ENCODE measurements around the gene FCRLB. TPM values are rescaled to one million over a fixed set of nuclear protein-coding genes. Genes with fewer than 3 reads are reported as not detected.

FCRLB gene
- total and polyA plus RNA-seq, 9 of the 15 experiments (the other 6 are each of a cell fraction or from before 2014, with no cell fraction given) = 0.20 to 4.6 (median 1.3) TPM

DNA sequence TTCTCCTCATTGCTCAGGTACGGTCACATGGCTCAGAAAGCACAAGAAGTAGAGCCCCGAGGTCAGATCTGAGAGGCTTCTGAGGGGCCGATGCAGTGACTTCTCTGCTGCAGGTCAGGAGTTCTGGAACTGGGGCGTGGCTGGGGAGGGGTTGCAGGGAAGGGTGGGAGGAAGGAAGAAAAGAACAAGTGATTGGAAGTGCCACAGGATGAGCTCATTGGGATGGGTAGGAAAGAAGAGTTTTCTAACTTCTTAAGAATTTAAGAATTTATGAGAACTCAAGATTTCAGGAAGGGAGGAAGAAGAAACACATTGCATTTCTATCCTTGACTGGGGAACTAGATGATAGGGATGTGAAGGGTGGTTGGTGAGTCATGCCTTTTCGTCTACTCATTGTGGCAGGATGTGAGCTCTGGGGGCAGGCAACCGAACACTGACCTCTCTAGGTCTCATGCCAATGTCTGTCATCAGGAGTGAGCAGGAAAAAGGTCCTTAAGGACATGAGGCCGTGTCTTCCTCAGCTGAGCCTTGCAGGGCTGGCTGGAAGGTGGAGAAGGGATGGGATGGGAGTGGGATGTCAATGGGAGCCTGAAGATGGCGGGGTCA lies 497 bp downstream of the FCRLB start (continued):
- TF ChIP-seq, protein P1, sequence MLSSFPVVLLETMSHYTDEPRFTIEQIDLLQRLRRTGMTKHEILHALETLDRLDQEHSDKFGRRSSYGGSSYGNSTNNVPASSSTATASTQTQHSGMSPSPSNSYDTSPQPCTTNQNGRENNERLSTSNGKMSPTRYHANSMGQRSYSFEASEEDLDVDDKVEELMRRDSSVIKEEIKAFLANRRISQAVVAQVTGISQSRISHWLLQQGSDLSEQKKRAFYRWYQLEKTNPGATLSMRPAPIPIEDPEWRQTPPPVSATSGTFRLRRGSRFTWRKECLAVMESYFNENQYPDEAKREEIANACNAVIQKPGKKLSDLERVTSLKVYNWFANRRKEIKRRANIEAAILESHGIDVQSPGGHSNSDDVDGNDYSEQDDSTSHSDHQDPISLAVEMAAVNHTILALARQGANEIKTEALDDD (IDR thresholded peaks at IDR 0.05) = peak; percentile 82
- TF ChIP-seq RUNX1 (IDR thresholded peaks at IDR 0.05; ENCODE audit: low read depth) = no peak
- no peak for TF ChIP-seq PHB (CRISPR knock-in tag; IDR thresholded peaks at IDR 0.05)
- TF ChIP-seq CBFB (CRISPR knock-in tag; IDR thresholded peaks at IDR 0.05) = no peak
- peak; percentile 77 for TF ChIP-seq MTA3 (IDR thresholded peaks at IDR 0.05; ENCODE audit: borderline replicate concordance)
- TF ChIP-seq RAD21 (CRISPR knock-in tag; conservative IDR thresholded peaks at IDR 0.05 in 1 of 2, IDR thresholded peaks at IDR 0.05 in 1 of 2) = peak in 1 of 2 experiments; percentile 39; a peak in 2 of 4 replicates
- 0 out of 2 replicates have a peak, but pooled peaks have one; percentile 30 for TF ChIP-seq SUPT5H (IDR thresholded peaks at IDR 0.05)
- no peak for TF ChIP-seq HDAC6 (IDR thresholded peaks at IDR 0.05; ENCODE audit: low read depth, low read length)
- TF ChIP-seq, protein P2, sequence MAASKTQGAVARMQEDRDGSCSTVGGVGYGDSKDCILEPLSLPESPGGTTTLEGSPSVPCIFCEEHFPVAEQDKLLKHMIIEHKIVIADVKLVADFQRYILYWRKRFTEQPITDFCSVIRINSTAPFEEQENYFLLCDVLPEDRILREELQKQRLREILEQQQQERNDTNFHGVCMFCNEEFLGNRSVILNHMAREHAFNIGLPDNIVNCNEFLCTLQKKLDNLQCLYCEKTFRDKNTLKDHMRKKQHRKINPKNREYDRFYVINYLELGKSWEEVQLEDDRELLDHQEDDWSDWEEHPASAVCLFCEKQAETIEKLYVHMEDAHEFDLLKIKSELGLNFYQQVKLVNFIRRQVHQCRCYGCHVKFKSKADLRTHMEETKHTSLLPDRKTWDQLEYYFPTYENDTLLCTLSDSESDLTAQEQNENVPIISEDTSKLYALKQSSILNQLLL (CRISPR knock-in tag; IDR thresholded peaks at IDR 0.05; ENCODE audit: borderline replicate concordance) = no peak
- TF ChIP-seq HDAC8 (tag; IDR thresholded peaks at IDR 0.05) = no peak
- TF ChIP-seq NCOR1 (IDR thresholded peaks at IDR 0.05) = peak; percentile 66
- no peak for TF ChIP-seq RBM15 (IDR thresholded peaks at IDR 0.05; ENCODE audit: insufficient read depth, low read length)
- no peak for TF ChIP-seq SAFB2 (IDR thresholded peaks at IDR 0.05; ENCODE audit: borderline replicate concordance, low read depth, low read length, severe bottlenecking)
- peak; percentile 70 for TF ChIP-seq NFIC (IDR thresholded peaks at IDR 0.05)
- TF ChIP-seq, protein P3, sequence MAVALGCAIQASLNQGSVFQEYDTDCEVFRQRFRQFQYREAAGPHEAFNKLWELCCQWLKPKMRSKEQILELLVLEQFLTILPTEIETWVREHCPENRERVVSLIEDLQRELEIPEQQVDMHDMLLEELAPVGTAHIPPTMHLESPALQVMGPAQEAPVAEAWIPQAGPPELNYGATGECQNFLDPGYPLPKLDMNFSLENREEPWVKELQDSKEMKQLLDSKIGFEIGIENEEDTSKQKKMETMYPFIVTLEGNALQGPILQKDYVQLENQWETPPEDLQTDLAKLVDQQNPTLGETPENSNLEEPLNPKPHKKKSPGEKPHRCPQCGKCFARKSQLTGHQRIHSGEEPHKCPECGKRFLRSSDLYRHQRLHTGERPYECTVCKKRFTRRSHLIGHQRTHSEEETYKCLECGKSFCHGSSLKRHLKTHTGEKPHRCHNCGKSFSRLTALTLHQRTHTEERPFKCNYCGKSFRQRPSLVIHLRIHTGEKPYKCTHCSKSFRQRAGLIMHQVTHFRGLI (CRISPR knock-in tag; IDR thresholded peaks at IDR 0.05) = peak; percentile 40; the same call in 1 of the 2 replicates
- no peak for TF ChIP-seq ZNF668 (CRISPR knock-in tag; IDR thresholded peaks at IDR 0.05)
- no peak for TF ChIP-seq POLR3G (IDR thresholded peaks at IDR 0.05; ENCODE audit: extremely low read depth, insufficient read length, insufficient replicate concordance)
- TF ChIP-seq TRIM24 (IDR thresholded peaks at IDR 0.05) = peak; percentile 53 to 72
- no peak for TF ChIP-seq ZNF785 (CRISPR knock-in tag; IDR thresholded peaks at IDR 0.05)
- TF ChIP-seq NFATC3 (IDR thresholded peaks at IDR 0.05) = no peak
- TF ChIP-seq POLR2AphosphoS5 (IDR thresholded peaks at IDR 0.05; ENCODE audit: control insufficient read depth, insufficient read depth, low read depth, low read length) = 0 out of 2 replicates have a peak, but pooled peaks have one; percentile 46
- peak; percentile 70; the same call in 1 of the 2 replicates for TF ChIP-seq ATF7 (IDR thresholded peaks at IDR 0.05)
- TF ChIP-seq SMARCA4 (IDR thresholded peaks at IDR 0.05) = peak; percentile 96
- TF ChIP-seq NBN (IDR thresholded peaks at IDR 0.05; ENCODE audit: low read depth) = peak; percentile 84; the same call in 1 of the 2 replicates
- no peak for TF ChIP-seq SIN3B (IDR thresholded peaks at IDR 0.05; ENCODE audit: low read depth)
- TF ChIP-seq, protein P4, sequence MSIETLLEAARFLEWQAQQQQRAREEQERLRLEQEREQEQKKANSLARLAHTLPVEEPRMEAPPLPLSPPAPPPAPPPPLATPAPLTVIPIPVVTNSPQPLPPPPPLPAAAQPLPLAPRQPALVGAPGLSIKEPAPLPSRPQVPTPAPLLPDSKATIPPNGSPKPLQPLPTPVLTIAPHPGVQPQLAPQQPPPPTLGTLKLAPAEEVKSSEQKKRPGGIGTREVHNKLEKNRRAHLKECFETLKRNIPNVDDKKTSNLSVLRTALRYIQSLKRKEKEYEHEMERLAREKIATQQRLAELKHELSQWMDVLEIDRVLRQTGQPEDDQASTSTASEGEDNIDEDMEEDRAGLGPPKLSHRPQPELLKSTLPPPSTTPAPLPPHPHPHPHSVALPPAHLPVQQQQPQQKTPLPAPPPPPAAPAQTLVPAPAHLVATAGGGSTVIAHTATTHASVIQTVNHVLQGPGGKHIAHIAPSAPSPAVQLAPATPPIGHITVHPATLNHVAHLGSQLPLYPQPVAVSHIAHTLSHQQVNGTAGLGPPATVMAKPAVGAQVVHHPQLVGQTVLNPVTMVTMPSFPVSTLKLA (conservative IDR thresholded peaks at IDR 0.05) = peak in 1 of 2 experiments; percentile 36; a peak in 1 of 4 replicates

Measured in K562 (cell line).